CD4-positive, alpha-beta memory T cell (primary cell): ENCODE results near the gene ITGB2. TPM values are rescaled to one million over a fixed set of nuclear protein-coding genes. Genes with fewer than 3 reads are reported as not detected.

Experiments used
- CTCF ChIA-PET: fragments of 350-600 bp; sonication (Branson Sonifier 250); formaldehyde crosslinking; loops from one replicate; lab custom pipeline; 2021; ENCODE audit warnings: inconsistent platforms; ENCODE audit not compliant: partially characterized antibody; lab: Charles Lee
- POLR2A ChIA-PET: fragments of 350-600 bp; sonication (Branson Sonifier 250); formaldehyde crosslinking; loops from one replicate; lab custom pipeline; 2021; ENCODE audit not compliant: partially characterized antibody; lab: Charles Lee
- DNase-seq, 5 donors: peaks; one replicate each; pipeline versions ENCODE4 v3.0.0 to v3.0.0-alpha.2; 2020 to 2022; ENCODE audit warnings: mixed read lengths in 1 of 5
- H3K27ac ChIP-seq: one replicate; pipeline ENCODE4 v1.7.0; 2013; ENCODE audit warnings: low read depth, low read length
- H3K27me3 ChIP-seq: 2 replicates; pipeline ENCODE4 v1.7.0; 2013; ENCODE audit warnings: mild to moderate bottlenecking, low read length, moderate library complexity; ENCODE audit not compliant: insufficient read depth
- H3K36me3 ChIP-seq: 2 replicates; pipeline ENCODE4 v1.7.0; 2013; ENCODE audit warnings: mild to moderate bottlenecking, low read length, moderate library complexity; ENCODE audit not compliant: insufficient read depth
- H3K4me1 ChIP-seq: 2 replicates; pipeline ENCODE4 v1.7.0; 2013; ENCODE audit warnings: mild to moderate bottlenecking, low read length, moderate library complexity; ENCODE audit not compliant: insufficient read depth
- H3K4me3 ChIP-seq, 2 donors: one replicate each; pipeline ENCODE4 v1.7.0; 2013; ENCODE audit warnings: low read length in 2 of 2, mild to moderate bottlenecking in 1 of 2
- H3K9me3 ChIP-seq, 2 donors: one replicate each; pipeline ENCODE4 v1.7.0; 2013; ENCODE audit warnings: low read length in 2 of 2, control low read depth in 1 of 2; ENCODE audit not compliant: control insufficient read depth in 1 of 2
- H3K27ac Mint-ChIP-seq, 7 donors: one replicate each; pipeline ENCODE4 v1.8.0; 2020 to 2021; ENCODE audit warnings: mixed read lengths in 7 of 7, mild to moderate bottlenecking in 6 of 7, inconsistent platforms in 3 of 7, moderate library complexity in 3 of 7
- H3K27me3 Mint-ChIP-seq, 2 donors: one replicate each; pipeline ENCODE4 v1.8.0; 2020 to 2021; ENCODE audit warnings: mixed read lengths in 2 of 2
- H3K36me3 Mint-ChIP-seq, 2 donors: one replicate each; pipeline ENCODE4 v1.8.0; 2020 to 2021; ENCODE audit warnings: mixed read lengths in 2 of 2, inconsistent platforms in 1 of 2, mild to moderate bottlenecking in 1 of 2
- H3K4me1 Mint-ChIP-seq, 4 donors: one replicate each; pipeline ENCODE4 v1.8.0; 2020 to 2021; ENCODE audit warnings: mixed read lengths in 4 of 4, mild to moderate bottlenecking in 1 of 4
- H3K4me3 Mint-ChIP-seq, 8 donors: one replicate each; pipeline ENCODE4 v1.8.0; 2020 to 2021; ENCODE audit warnings: mixed read lengths in 8 of 8, mild to moderate bottlenecking in 7 of 8, moderate library complexity in 6 of 8, inconsistent platforms in 3 of 8
- H3K9me3 Mint-ChIP-seq, 8 donors: one replicate each; pipeline ENCODE4 v1.8.0; 2020 to 2021; ENCODE audit warnings: mixed read lengths in 8 of 8, mild to moderate bottlenecking in 5 of 8, inconsistent platforms in 3 of 8, moderate library complexity in 1 of 8
- intact Hi-C: fragments of 100-400 bp; cut with micrococcal nuclease; formaldehyde crosslinking; loops from one replicate; pipeline ENCODE4 v1.15.1; 2023
- polyA plus RNA-seq, 2 donors: library from polyadenylated mRNA; unstranded; fragments of 300-500 nt; fragmentation: Illumina TruSeq; gene quantifications; one replicate each; pipeline ENCODE4 v1.2.3, GENCODE V29; 2021
- total RNA-seq, 2 experiments: library from RNA; stranded (reverse); gene quantifications; one replicate each; pipeline ENCODE4 v1.2.3, GENCODE V29; 2021

ITGB2 gene
- total and polyA plus RNA-seq, 4 experiments from 2014 or later: 278 to 575 (median 414) TPM

GRCh38 chr21:44965251-44966022, 44.7 kb upstream of the ITGB2 start:
- H3K27ac ChIP-seq: no peak overlapping the region
- H3K4me1 ChIP-seq: peaks cover 37% of the 10 kb centered on the region
- ChIA-PET CTCF (interaction anchor here (1.1 to 6.6 kb wide), 4 partner anchors 15 to 175 kb away, joined by 4 to 45 read pairs (median 30); no protein-coding TSS in a partner anchor), POLR2A (interaction anchor here (1.0 to 1.4 kb wide), 2 partner anchors 81 to 176 kb away, joined by 3 read pairs; no protein-coding TSS in a partner anchor)
- H3K9me3 ChIP-seq: no peaks in the 10 kb centered on the region
- H3K4me3 Mint-ChIP-seq: peak overlapping the region; percentile 46 to 87 (median 78)
- H3K36me3 Mint-ChIP-seq: peaks cover 21 to 31% of the 10 kb centered on the region in 2 donors
- H3K27me3 Mint-ChIP-seq: no peaks in the 10 kb centered on the region
- H3K4me3 ChIP-seq: peak overlapping the region in 1 of 2 donors; percentile 3
- H3K27ac Mint-ChIP-seq: peak overlapping the region in 2 of 7 donors; percentile 19 to 22
- peak in 4 of 5 donors; percentile 18 to 34 (median 29) for DNase-seq
- intact Hi-C loops: loop anchor here (5.0 kb wide), 1 partner anchor 162 kb away; no protein-coding TSS in a partner anchor
- H3K27me3 ChIP-seq: no peaks in the 10 kb centered on the region
- H3K4me1 Mint-ChIP-seq: peaks cover 25 to 55% (median 37%) of the 10 kb centered on the region in 4 donors
- H3K36me3 ChIP-seq: no peaks in the 10 kb centered on the region
- H3K9me3 Mint-ChIP-seq: no peaks in the 10 kb centered on the region

GRCh38 chr21:44964381-44964780, 43.7 kb upstream of the ITGB2 start:
- no peak overlapping the region for H3K27ac ChIP-seq
- no peaks in the 10 kb centered on the region for H3K9me3 Mint-ChIP-seq
- no peak for DNase-seq
- peaks cover 37% of the 10 kb centered on the region for H3K4me1 ChIP-seq
- H3K9me3 ChIP-seq: no peaks in the 10 kb centered on the region
- H3K4me1 Mint-ChIP-seq: peaks cover 25 to 48% (median 31%) of the 10 kb centered on the region in 4 donors
- no peaks in the 10 kb centered on the region for H3K27me3 Mint-ChIP-seq
- H3K4me3 Mint-ChIP-seq: peak overlapping the region in 5 of 8 donors; percentile 10 to 87 (median 63)
- peaks cover 23 to 25% of the 10 kb centered on the region in 2 donors for H3K36me3 Mint-ChIP-seq
- POLR2A ChIA-PET: interaction anchor here (1.4 kb wide), 1 partner anchor 80 kb away, joined by 3 read pairs; no protein-coding TSS in a partner anchor
- H3K27ac Mint-ChIP-seq: peak overlapping the region in 2 of 7 donors; percentile 35 to 36
- CTCF ChIA-PET: interaction anchor here (0.6 to 6.6 kb wide), 6 partner anchors 14 to 690 kb away, joined by 3 to 45 read pairs (median 14); no protein-coding TSS in a partner anchor
- intact Hi-C loops: no loop called here
- H3K36me3 ChIP-seq: no peaks in the 10 kb centered on the region
- no peaks in the 10 kb centered on the region for H3K27me3 ChIP-seq
- H3K4me3 ChIP-seq: no peak overlapping the region

DNA sequence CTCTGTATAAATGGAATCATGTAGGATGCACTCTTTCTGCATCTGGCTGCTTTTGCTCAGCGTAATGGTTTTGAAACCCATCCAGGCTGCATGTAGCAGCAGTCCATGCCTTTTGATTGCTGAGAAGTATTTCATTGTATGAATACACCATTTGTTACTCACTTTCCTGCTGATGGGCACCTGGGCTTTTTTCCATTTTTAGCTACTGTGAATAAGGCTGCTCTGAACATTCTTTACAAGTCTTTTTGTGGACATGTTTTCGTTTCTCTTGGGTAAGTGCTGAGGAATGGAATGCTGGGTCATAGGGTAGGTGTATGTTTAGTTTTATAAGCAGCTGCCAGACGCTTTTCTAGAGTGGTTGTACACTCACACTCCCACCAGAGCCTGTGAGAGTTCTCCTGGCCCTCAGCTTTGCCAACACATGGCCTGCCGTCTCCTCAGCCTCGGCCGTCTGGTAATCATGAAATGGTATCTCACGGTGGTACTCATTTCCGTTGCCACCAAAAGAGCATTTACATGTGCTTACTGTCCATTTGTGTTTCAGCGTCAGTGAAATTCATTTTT, 41.8 kb upstream of the ITGB2 start:
- Histone ChIP-seq H3K4me1 (peaks cover 29% of the 10 kb centered on the region), H3K27ac (no peak overlapping the region), H3K27me3 (no peaks in the 10 kb centered on the region), H3K9me3 (no peaks in the 10 kb centered on the region), H3K4me3 (no peak overlapping the region), H3K36me3 (peaks cover 4% of the 10 kb centered on the region)
- Mint-ChIP-seq H3K9me3 (no peaks in the 10 kb centered on the region), H3K4me1 (peaks cover 23 to 36% (median 29%) of the 10 kb centered on the region in 4 donors), H3K27me3 (no peaks in the 10 kb centered on the region), H3K27ac (peak overlapping the region in 1 of 7 donors; percentile 8), H3K4me3 (no peak overlapping the region), H3K36me3 (peaks cover 25 to 26% of the 10 kb centered on the region in 2 donors)
- ChIA-PET POLR2A (interaction anchor here (0.7 kb wide), 1 partner anchor 166 kb away, joined by 4 read pairs; no protein-coding TSS in a partner anchor), CTCF (interaction anchor here (0.6 to 6.6 kb wide), 6 partner anchors 12 to 175 kb away, joined by 3 to 45 read pairs (median 13); no protein-coding TSS in a partner anchor)
- DNase-seq: no peak
- intact Hi-C loops: no loop called here

GRCh38 chr21:44960141-44961092, 39.7 kb upstream of the ITGB2 start:
- intact Hi-C loops: no loop called here
- Histone ChIP-seq H3K4me3 (no peak overlapping the region), H3K27me3 (no peaks in the 10 kb centered on the region), H3K36me3 (peaks cover 4% of the 10 kb centered on the region), H3K9me3 (no peaks in the 10 kb centered on the region), H3K27ac (no peak overlapping the region), H3K4me1 (peaks cover 14% of the 10 kb centered on the region)
- Mint-ChIP-seq H3K4me3 (no peak overlapping the region), H3K4me1 (peaks cover 19 to 24% (median 22%) of the 10 kb centered on the region in 4 donors), H3K36me3 (peaks cover 36% of the 10 kb centered on the region in 2 donors), H3K9me3 (no peaks in the 10 kb centered on the region), H3K27ac (peak overlapping the region in 2 of 7 donors; percentile 36 to 78), H3K27me3 (no peaks in the 10 kb centered on the region)
- ChIA-PET POLR2A (no interaction called here), CTCF (no interaction called here)
- DNase-seq: no peak

DNA sequence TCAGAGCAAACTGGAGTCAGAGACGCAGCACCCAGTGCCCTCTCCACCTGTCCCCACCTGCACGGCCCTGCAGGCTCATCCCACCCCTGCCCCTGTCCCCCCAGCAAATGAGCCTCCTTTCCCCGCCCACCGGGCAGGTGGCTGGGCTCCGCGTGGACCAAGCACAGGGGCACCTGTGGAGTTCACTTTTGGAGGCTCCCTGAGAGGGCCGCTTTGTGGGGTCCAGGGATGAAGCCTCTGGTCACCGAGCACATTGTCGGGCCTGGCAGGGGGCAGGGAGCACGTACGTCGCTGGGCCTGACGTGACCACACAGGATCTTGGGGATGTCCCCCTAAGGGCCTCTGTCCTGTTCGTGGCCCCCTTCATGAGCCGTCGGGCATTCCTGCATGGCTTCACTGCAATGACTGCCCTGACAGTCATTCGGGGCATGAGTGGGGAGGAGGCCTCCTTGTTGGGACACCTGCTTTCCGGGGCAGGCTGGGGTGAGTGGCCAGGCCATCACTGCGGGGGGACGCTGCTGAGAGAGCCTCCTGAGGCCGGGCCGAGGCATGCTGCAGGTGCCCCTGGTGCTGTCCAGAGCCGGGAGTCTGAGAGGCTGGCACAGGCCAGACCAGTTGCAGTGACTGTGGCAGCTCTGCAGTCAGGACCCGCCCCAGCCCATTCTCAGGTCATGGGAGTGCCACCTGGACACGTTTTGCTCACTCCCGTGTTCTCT, 38.8 kb upstream of the ITGB2 start:
- intact Hi-C loops: no loop called here
- H3K27ac Mint-ChIP-seq: peak overlapping the region in 1 of 7 donors; percentile 48
- H3K36me3 Mint-ChIP-seq: peaks cover 36 to 41% of the 10 kb centered on the region in 2 donors
- H3K4me3 ChIP-seq: no peak overlapping the region
- H3K4me1 ChIP-seq: peaks cover 5% of the 10 kb centered on the region
- H3K4me1 Mint-ChIP-seq: peaks cover 10 to 16% (median 14%) of the 10 kb centered on the region in 4 donors
- H3K9me3 ChIP-seq: no peaks in the 10 kb centered on the region
- ChIA-PET POLR2A (no interaction called here), CTCF (interaction anchor here (2.2 kb wide), 1 partner anchor 178 kb away, joined by 10 read pairs; no protein-coding TSS in a partner anchor)
- H3K27ac ChIP-seq: no peak overlapping the region
- no peaks in the 10 kb centered on the region for H3K9me3 Mint-ChIP-seq
- no peaks in the 10 kb centered on the region for H3K27me3 Mint-ChIP-seq
- peaks cover 4% of the 10 kb centered on the region for H3K36me3 ChIP-seq
- H3K27me3 ChIP-seq: no peaks in the 10 kb centered on the region
- no peak overlapping the region for H3K4me3 Mint-ChIP-seq
- no peak for DNase-seq

DNA sequence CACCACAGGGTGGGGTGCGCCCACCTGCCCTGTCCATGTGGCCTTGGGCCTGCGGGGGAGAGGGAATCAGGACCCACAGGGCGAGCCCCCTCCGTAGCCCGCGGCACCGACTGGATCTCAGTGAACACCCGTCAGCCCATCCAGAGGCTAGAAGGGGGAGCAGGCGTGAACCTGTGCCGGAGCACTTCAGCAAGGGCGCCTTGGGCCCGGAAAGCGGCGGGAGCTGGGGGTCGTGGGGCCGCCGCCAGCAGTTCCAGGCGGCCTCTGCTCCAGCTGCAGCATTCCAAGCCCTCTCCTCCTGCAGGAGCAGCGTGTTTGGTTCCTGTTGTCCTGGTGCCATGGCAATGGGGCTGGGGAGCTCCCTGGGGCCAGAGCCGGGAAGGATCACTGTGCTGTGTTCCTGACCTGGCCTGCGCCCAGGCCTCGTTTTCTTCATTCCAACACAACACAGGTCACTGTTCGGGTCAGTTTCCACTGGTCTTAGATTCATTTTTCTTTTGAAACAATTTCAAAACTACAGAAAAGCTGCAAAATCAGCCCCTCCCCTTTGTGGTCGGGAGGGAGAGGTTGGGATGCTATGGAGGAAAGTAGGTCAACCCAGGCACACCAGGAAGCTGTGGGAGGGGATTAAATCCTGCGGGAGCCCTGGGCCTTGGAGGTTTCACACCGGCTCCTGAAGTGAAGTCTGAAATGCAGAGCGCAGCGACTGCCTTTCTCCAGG, 37.9 kb upstream of the ITGB2 start:
- intact Hi-C loops: no loop called here
- no peak overlapping the region for H3K27ac ChIP-seq
- H3K4me3 Mint-ChIP-seq: no peak overlapping the region
- ChIA-PET CTCF (interaction anchor here (0.8 to 2.2 kb wide), 3 partner anchors 8 to 179 kb away, joined by 3 to 10 read pairs (median 4); no protein-coding TSS in a partner anchor), POLR2A (no interaction called here)
- H3K4me3 ChIP-seq: no peak overlapping the region
- no peak overlapping the region for H3K27ac Mint-ChIP-seq
- H3K27me3 Mint-ChIP-seq: no peaks in the 10 kb centered on the region
- no peak for DNase-seq
- H3K4me1 ChIP-seq: no peaks in the 10 kb centered on the region
- no peaks in the 10 kb centered on the region for H3K9me3 ChIP-seq
- H3K4me1 Mint-ChIP-seq: peaks cover 6 to 8% (median 7%) of the 10 kb centered on the region in 4 donors
- peaks cover 4% of the 10 kb centered on the region for H3K36me3 ChIP-seq
- H3K9me3 Mint-ChIP-seq: no peaks in the 10 kb centered on the region
- peaks cover 35 to 41% of the 10 kb centered on the region in 2 donors for H3K36me3 Mint-ChIP-seq
- H3K27me3 ChIP-seq: no peaks in the 10 kb centered on the region
